22Rv1 (cell line): ENCODE data around the gene CTBP1.

ENCODE experiments used
- H3K27ac ChIP-seq: fragments of 450-650 bp; 2 replicates; pipeline ENCODE4 v1.5.1; 2017
- ZFX ChIP-seq: fragments of 450-650 bp; IDR thresholded peaks from 2 replicates; pipeline ENCODE4 v1.6.1; 2017; ENCODE audit warnings: antibody characterized with exemption, borderline replicate concordance
- TF ChIP-seq, protein P1 (sequence below): fragments of 450-650 bp; IDR thresholded peaks from 2 replicates; pipeline ENCODE4 v1.5.1; 2017; ENCODE audit warnings: mild to moderate bottlenecking

Gene CTBP1

DNA sequence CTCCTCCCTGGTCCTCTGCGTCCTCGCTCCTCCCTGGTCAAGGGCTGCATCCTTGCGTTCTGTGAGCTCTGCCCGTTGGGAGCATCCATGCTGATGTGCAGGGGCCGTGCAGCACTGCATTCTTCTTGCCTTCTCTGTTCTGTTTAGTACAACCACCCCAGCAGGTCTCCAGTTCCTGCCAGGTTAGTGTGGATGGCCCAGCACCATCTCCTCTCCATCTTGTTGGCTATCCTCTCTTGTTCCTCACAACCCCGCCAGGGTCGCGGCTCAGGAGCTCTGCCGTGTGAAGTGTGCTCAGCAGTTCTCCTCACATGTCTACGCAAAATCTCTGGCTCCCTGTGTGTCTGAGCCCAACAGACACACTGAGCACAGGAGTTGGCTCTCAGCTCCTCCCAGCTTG is 30.3 kb upstream of the CTBP1 start:
- no peak overlapping the region for H3K27ac ChIP-seq
- no peak for TF ChIP-seq ZFX

GRCh38 chr4:1277667-1278665 is 29.0 kb upstream of the CTBP1 start:
- TF ChIP-seq, protein P1, sequence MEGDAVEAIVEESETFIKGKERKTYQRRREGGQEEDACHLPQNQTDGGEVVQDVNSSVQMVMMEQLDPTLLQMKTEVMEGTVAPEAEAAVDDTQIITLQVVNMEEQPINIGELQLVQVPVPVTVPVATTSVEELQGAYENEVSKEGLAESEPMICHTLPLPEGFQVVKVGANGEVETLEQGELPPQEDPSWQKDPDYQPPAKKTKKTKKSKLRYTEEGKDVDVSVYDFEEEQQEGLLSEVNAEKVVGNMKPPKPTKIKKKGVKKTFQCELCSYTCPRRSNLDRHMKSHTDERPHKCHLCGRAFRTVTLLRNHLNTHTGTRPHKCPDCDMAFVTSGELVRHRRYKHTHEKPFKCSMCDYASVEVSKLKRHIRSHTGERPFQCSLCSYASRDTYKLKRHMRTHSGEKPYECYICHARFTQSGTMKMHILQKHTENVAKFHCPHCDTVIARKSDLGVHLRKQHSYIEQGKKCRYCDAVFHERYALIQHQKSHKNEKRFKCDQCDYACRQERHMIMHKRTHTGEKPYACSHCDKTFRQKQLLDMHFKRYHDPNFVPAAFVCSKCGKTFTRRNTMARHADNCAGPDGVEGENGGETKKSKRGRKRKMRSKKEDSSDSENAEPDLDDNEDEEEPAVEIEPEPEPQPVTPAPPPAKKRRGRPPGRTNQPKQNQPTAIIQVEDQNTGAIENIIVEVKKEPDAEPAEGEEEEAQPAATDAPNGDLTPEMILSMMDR, result no peak
- TF ChIP-seq ZFX, result no peak
- no peak overlapping the region for H3K27ac ChIP-seq

DNA sequence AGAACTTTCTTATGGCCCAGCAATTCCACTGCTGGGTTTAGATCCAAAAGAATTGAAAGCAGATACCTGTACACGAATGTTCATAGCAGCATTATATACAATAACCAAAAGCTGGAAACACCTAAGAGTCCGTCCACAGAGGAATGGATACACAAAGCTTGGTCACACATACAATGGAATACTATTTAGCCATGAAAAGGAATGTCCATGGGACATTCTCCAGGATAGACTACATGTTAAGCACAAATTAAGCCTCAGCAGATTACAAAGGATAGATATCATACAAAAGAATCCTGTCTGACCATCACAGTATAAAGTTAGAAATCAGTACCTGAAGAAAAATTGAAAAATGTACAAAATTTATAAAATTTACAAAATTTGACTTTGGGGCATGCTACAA is 28.1 kb upstream of the CTBP1 start:
- H3K27ac ChIP-seq, result no peak overlapping the region
- no peak for TF ChIP-seq ZFX
- TF ChIP-seq, protein P1, result no peak

DNA sequence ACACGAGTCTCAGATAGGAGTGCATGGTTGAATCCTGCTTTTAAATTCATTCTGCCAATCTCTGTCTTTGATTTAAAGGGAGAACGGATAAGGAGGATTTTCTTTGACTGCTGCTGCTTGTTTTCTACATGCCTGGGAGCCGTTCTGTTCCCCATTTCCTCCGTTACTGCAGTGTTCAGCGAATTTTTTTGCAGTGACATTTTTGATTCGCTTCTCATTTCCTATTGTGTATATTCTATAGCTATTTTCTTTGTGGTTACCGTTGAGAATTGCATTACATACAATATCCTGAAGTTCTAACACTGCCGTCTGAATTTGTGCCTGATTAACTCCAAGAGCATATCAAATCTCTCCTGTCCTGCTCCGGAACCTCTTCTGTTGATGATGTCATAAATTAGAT is 25.9 kb upstream of the CTBP1 start:
- no peak overlapping the region for H3K27ac ChIP-seq
- no peak for TF ChIP-seq ZFX
- TF ChIP-seq, protein P1, result no peak

DNA sequence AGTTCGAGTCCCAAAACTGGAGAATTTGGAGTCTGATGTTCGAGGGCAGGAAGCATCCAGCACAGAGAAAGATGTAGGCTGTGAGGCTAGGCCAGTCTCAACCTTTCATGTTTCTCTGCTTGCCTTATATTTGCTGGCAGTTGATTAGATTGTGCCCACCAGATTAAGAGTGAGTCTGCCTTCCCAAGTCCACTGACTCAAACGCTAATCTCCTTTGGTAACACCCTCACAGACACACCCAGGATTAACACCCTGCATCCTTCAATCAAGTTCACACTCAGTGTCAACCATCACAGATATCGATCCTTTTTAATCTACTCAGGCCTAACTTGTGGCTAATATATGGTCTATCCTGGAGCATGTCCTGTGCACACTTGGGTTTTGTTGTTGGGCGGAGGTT is 22.8 kb upstream of the CTBP1 start:
- no peak overlapping the region for H3K27ac ChIP-seq
- TF ChIP-seq ZFX, result no peak
- TF ChIP-seq, protein P1, result no peak

DNA sequence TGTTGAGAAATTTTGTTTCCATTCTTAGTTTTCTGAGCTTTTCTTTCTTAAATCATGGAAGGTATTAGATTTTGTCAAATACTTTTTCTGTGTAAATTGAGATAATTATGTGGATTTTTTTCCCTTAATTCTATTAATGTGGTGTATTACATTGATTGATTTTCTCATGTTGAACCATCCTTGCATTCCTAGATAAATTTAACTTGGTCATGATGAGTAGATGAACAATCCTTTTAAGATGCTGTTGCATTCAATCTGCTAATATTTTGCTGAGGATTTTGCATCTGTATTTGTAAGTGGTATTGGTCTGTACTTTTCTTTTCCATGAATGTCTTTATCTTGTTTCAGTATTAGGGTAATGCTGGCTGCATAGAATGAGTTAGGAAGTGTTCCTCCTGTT is 20.3 kb upstream of the CTBP1 start:
- TF ChIP-seq ZFX, result no peak
- TF ChIP-seq, protein P1, result no peak
- no peak overlapping the region for H3K27ac ChIP-seq

DNA sequence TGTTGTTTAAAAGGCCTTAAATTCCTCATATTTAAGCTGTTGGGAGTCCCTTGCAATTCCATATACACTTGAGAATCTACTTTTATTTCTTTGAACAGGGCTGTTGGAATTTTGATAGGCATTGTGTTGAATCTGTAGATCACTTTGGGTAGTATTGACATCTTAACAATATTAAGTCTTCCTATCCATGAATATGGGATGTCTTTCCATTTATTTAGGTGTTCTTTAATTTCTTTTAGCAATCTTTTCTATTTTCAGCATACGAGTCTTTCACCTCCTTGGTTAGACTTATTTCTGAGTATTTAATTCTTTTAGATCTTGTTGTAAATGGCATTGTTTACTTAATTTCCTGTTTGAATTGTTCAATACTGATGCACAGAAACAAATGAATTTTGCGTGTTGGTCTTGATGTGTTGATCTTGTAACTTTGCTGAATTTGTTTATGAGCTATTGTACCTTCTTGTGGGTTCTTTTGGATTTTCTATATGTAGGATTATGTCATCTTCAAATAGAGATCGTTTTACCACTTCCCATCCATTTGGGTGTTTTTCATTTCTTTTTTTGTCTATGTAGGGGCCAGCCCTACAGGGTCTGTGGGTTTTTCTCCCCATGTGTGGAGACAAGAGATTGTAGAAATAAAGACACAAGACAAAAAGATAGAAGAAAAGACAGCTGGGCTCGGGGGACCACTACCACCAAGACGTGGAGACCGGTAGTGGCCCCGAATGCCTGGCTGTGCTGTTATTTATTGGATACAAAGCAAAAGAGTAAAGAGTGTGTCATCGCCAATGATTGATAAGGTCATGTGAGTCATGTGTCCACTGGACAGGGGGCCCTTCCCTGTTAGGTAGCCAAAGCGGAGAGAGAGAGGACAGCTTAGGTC is 18.2 kb upstream of the CTBP1 start:
- TF ChIP-seq, protein P1, result no peak
- no peak for TF ChIP-seq ZFX
- H3K27ac ChIP-seq, result no peak overlapping the region
